HG02588 (cell line): ENCODE measurements around the gene FGF22.

Source experiments
- ATAC-seq: cut with Tn5 transposase; IDR thresholded peaks from one replicate; pipeline ENCODE4 v1.9.1; 2021; ENCODE audit warnings: mild to moderate bottlenecking, moderate library complexity; ENCODE audit not compliant: unreplicated experiment

FGF22 gene

DNA sequence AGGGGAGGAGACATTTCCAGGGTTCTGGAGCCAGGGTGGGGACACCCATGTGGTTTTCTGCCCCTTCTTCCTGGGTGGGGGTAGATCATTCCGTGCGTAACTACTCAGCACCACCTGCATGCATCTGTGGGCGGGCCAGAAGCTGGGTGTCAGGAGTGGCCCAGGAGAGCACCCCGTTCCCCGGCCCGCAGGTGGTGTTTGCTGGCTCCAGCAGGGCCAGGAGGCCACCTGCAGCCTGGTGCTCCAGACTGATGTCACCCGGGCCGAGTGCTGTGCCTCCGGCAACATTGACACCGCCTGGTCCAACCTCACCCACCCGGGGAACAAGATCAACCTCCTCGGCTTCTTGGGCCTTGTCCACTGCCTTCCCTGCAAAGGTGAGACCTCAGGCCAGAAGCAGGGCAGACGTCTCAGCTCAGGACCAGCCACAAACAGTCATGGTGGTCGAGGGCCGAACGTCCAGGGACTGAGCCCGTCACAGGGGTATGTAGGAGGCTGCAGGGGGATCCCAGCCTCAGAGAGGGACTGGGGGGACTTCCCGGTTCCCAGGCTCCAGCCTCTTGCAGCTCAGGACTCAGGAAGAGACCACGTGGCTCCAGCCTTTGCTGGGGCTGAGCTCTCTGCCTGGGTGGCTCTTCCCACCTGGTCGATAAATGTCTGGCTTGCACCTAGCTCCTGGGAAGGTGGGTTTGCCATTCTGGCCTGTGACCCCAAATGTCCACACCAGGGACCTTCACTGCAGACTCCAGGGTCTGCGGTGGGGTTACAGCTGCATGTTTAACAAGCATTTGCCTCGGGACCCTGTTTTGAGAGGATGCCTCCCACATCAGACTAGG lies 38.1 kb downstream of the FGF22 start:
- no peak for ATAC-seq

DNA sequence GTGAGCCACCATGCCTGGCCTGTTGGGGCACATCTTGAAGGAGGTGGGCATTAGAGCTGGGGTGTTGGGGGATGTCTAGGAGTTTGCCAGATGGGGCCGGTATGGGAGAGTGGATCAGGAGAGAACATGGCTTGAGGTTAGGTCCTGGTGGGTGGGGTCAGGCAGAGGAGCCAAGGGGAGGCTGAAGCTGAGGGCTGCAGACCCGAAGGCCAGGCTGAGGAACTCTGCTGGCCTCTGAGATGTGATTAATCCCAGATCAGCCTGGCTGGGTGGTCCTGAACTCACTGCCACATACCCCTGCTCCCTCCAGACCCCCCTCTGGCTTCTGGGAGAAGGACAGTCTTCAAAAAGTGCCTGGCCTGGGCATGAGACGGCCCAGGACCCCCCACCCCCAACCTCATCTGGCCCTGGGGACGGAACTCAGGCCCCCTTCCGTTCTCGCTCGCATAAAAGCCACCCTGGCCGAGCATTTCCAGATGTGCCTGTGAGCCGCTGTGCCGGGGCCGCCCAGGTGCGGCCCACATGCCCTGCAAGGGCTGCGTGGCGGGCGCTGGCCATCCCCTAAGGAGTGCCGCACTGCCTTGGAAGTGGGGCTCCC lies 39.2 kb downstream of the FGF22 start:
- ATAC-seq: no peak

GRCh38 chr19:679418-680286 lies 40.0 kb downstream of the FGF22 start:
- peak; percentile 16 for ATAC-seq

DNA sequence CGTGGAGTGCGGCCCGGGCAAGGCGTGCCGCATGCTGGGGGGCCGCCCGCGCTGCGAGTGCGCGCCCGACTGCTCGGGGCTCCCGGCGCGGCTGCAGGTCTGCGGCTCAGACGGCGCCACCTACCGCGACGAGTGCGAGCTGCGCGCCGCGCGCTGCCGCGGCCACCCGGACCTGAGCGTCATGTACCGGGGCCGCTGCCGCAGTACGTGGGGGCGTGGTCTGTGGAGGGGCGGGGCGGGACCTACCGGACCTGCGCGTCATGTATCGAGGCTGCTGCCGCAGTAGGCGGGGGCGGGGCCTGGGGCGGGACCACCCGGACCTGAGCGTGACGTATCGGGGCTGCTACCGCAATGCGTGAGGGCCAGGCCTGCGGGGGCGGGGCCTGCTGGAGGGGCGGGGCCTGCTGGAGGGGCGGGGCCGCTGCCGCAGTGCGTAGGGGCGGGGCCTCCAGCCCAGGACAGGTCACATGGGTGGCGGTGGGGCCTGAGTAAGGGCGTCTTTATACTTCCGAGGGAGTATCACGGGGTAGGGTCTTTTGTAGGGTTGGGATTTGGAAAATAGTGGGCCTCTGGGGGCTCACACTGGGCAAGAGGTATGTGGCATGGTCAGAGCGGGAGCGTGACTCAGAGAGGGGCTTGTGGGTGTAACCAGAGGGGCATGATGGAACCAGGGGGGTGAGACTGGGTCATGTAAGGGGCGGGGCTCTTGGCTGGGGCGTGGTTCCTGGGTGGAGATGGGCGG lies 40.8 kb downstream of the FGF22 start:
- ATAC-seq: peak; percentile 63

DNA sequence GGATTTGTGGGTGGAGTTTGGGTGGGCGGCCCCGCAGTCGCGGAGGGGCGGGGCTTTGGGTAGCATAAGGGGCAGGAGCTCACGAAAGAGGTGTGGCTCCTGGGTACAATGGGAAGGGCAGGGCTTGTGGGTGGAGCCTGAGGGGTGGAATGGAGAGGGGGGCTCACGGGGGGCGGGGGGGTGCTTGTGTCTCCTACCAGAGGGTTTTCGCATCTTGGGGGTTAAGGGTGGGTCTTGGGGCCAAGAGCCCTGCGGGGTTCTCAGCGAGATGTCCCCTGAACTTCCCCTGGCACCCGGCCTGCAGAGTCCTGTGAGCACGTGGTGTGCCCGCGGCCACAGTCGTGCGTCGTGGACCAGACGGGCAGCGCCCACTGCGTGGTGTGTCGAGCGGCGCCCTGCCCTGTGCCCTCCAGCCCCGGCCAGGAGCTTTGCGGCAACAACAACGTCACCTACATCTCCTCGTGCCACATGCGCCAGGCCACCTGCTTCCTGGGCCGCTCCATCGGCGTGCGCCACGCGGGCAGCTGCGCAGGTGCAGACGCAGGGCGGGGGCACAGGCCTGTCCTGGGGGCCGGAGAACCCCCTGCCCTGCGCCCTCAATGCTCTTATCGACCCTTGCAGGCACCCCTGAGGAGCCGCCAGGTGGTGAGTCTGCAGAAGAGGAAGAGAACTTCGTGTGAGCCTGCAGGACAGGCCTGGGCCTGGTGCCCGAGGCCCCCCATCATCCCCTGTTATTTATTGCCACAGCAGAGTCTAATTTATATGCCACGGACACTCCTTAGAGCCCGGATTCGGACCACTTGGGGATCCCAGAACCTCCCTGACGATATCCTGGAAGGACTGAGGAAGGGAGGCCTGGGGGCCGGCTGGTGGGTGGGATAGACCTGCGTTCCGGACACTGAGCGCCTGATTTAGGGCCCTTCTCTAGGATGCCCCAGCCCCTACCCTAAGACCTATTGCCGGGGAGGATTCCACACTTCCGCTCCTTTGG lies 41.6 kb downstream of the FGF22 start:
- no peak for ATAC-seq

DNA sequence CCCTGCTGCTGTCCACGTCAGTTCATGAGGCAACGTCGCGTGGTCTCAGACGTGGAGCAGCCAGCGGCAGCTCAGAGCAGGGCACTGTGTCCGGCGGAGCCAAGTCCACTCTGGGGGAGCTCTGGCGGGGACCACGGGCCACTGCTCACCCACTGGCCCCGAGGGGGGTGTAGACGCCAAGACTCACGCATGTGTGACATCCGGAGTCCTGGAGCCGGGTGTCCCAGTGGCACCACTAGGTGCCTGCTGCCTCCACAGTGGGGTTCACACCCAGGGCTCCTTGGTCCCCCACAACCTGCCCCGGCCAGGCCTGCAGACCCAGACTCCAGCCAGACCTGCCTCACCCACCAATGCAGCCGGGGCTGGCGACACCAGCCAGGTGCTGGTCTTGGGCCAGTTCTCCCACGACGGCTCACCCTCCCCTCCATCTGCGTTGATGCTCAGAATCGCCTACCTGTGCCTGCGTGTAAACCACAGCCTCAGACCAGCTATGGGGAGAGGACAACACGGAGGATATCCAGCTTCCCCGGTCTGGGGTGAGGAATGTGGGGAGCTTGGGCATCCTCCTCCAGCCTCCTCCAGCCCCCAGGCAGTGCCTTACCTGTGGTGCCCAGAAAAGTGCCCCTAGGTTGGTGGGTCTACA lies 43.1 kb downstream of the FGF22 start:
- no peak for ATAC-seq

- no peak for ATAC-seq
These were observed 45.8 kb downstream of the FGF22 start for GRCh38 chr19:685454-685931.

- ATAC-seq: no peak
These were observed 47.1 kb downstream of the FGF22 start for GRCh38 chr19:686589-687297.

- no peak for ATAC-seq
These were observed 48.0 kb downstream of the FGF22 start for GRCh38 chr19:687569-688166.

- no peak for ATAC-seq
These were observed 48.5 kb downstream of the FGF22 start for GRCh38 chr19:688214-688613.

DNA sequence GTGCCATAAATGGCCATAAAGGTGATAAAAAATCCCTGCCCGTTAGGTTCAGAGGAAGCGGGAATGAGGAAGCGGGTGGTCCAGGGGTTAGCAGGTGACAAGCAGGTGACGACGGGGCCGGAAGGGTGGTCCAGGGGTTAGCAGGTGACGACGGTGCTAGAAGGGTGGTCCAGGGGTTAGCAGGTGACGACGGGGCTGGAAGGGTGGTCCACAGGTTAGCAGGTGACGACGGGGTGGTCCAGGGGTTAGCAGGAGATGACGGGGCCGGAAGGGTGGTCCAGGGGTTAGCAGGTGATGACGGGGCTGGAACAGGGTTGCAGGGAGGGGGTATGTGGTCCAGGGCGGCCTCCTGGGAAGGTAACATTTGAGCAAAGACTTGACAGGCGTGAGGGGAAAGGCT lies 49.3 kb downstream of the FGF22 start:
- ATAC-seq: no peak

DNA sequence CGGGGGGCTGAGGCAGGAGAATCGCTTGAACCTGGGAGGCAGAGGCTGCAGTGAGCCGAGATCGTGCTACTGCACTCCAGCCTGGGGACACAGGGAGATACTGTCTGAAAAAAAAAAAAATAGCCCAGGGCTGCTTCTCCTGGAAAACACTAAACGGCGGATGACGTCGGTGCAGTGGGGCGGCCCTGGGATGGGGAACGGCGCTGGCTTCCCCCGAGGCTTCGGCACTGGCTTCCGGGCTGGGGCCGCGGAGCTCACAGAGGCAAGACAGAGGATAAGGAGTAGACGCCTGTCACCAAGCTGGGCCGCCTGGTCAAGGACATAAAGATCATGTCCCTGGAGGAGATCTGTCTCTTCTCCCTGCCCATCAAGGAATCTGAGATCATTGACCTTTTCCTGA lies 50.5 kb downstream of the FGF22 start:
- ATAC-seq: no peak
